GM18520 (cell line): ENCODE measurements around the gene SCD.
"Not testable (repeated sequence)": the region's sequence is repeated elsewhere in the genome, so short reads cannot be mapped to it uniquely, and the experiment has no call there.

Source experiments
- ATAC-seq: cut with Tn5 transposase; IDR thresholded peaks from one replicate; pipeline ENCODE4 v1.9.1; 2021; ENCODE audit not compliant: unreplicated experiment

SCD gene

DNA sequence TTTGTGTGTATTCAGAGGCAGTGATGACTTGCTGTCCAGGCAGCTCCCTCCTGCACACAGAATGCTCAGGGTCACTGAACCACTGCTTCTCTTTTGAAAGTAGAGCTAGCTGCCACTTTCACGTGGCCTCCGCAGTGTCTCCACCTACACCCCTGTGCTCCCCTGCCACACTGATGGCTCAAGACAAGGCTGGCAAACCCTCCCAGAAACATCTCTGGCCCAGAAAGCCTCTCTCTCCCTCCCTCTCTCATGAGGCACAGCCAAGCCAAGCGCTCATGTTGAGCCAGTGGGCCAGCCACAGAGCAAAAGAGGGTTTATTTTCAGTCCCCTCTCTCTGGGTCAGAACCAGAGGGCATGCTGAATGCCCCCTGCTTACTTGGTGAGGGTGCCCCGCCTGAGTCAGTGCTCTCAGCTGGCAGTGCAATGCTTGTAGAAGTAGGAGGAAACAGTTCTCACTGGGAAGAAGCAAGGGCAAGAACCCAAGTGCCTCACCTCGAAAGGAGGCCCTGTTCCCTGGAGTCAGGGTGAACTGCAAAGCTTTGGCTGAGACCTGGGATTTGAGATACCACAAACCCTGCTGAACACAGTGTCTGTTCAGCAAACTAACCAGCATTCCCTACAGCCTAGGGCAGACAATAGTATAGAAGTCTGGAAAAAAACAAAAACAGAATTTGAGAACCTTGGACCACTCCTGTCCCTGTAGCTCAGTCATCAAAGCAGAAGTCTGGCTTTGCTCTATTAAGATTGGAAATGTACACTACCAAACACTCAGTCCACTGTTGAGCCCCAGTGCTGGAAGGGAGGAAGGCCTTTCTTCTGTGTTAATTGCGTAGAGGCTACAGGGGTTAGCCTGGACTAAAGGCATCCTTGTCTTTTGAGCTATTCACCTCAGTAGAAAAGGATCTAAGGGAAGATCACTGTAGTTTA is 15.8 kb downstream of the SCD start:
- no peak for ATAC-seq

DNA sequence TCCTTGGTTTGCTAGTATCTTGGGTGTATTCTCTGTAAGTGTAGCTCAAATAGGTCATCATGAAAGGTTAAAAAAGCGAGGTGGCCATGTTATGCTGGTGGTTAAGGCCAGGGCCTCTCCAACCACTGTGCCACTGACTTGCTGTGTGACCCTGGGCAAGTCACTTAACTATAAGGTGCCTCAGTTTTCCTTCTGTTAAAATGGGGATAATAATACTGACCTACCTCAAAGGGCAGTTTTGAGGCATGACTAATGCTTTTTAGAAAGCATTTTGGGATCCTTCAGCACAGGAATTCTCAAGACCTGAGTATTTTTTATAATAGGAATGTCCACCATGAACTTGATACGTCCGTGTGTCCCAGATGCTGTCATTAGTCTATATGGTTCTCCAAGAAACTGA is 17.1 kb downstream of the SCD start:
- ATAC-seq = no peak

DNA sequence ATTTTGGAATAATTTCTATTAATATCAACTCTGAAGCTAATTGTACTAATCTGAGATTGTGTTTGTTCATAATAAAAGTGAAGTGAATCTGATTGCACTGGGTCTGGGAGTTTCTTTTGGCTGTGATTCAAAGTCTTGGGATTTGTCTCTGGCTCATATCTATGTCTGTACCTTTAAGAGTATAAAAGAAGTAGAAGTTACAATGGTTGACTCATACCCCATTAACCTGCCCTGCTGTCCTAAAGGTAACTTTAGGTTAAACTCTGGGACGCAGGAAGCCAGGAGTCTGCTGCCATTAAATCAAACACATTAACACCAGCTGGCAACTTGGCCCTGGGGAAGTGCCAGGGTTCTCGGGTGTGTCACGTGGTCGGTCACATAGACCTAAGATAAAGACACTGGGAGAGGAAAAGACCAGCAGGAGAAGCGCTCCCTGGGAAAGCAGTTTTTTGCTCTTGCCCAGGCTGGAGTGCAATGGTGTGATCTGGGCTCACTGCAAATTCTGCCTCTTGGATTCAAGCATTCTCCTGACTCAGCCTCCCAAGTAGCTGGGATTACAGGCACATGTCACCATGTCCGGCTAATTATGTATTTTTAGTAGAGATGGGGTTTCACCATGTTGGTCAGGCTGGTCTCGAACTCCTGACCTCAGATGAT is 17.8 kb downstream of the SCD start:
- no peak for ATAC-seq

DNA sequence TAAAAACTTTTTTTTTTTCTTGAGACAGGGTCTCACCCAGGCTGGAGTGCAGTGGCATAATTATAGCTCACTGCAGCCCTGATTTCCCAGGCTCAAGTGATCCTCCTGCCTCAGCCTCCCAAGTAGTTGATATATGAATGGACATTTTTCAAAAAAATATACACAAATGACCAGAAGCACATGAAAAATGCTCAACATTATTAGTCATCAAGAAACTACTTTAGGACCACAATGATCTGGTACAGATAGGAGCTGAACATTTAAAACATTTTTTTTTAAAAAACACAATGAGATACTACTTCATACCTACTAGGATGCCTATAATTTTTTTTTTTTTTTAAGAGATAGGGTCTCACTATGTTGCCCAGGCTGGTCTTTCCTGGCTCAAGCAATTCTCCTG is 21.7 kb downstream of the SCD start:
- no peak for ATAC-seq

DNA sequence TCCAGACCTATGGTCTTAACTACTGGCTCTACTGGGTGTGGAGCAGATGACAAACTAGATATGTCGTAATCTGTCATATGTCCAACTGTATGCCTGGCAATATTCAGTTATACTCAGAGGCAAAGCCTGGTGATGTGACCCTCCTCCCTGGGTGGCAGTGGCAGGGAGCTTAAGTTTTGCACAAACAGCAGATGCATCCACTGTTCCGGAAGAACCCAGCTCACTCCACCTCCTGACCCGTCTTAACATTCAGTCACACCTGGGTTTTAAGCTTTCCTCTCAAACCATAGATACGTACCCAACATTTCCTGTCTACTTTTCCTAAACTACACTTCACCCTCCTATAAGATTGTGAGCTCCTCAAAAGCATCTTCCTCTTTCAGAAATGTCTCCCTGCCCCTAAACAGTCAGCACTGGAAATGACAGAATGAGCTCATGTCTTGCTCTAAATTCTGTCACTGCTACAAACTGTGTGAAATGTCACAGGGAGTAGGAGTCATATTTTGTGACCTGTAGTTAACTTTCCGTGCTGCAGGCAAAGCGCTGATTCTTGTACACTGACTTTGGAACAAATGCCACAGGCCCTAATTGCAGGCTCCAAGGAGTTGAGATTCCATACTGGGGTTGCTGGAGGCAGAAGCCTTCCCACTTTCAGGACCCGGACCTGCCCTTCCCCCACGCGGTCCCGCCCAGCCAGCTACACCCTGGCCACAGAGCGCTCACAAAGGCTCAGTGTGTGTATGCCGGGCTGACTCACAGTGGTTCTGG is 23.9 kb downstream of the SCD start:
- no peak for ATAC-seq

DNA sequence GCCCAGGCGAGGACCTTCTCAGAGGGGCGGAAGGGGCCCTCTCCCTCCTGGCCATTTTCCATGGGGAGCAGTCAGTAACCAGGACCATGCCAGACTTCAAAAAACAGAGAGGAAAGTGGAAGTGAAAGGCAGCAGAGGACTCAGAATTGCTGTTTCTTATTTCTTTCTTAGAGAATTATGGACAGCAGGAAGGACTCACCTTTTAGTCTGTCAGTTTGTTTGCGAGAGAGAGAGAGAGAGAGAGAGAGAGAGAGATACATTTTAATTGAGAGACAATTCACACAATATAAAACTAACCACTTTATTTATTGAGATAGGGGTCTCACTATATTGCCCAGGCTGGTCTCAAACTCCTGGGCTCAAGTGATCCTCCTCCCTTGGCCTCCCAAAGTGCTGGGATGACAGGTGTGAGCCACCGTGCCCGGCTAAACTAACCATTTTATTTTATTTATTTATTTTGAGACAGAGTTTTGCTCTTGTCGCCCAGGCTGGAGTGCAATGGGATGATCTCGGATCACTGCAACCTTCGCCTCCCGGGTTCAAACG is 24.5 kb downstream of the SCD start:
- ATAC-seq = no peak

DNA sequence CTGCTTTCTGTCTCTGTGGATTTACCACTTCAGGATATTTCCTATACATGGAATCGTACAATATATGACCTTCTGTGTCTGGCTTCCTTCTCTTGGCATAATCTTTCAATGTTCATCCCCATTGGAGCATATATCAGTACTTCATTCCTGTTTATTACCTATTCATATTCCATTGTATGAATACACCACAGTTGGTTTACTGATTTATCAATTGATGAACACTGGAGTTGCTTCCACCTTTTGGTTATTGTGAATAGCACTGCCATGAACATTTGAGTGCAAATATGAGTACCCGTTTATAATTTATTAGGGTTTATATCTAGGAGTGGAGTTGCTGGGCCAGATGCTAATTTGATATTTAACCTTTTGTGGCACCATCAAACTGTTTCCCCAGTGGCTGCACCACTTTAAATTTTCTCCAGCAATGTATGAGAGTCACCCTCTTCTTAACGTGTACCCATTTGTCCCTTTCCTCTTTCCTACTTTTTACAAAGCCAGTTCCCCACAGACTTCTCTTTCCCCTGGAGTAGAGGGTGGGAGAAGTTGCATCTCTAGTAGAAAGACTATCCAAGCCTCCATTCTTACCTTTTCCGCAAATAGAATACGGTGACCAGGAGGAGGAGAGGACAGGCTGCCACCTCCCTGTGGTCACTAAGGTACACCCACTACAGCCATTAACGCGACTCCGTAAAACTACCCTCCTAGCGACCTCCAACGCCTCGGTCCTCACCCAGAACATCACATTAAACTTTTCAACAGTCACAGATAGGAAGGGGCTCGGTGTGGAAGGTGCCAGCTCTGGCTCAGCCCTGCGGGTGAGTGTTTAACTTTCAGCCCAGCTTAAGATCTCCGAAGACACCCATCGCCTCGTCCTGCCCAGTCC is 25.6 kb downstream of the SCD start:
- ATAC-seq = no peak

DNA sequence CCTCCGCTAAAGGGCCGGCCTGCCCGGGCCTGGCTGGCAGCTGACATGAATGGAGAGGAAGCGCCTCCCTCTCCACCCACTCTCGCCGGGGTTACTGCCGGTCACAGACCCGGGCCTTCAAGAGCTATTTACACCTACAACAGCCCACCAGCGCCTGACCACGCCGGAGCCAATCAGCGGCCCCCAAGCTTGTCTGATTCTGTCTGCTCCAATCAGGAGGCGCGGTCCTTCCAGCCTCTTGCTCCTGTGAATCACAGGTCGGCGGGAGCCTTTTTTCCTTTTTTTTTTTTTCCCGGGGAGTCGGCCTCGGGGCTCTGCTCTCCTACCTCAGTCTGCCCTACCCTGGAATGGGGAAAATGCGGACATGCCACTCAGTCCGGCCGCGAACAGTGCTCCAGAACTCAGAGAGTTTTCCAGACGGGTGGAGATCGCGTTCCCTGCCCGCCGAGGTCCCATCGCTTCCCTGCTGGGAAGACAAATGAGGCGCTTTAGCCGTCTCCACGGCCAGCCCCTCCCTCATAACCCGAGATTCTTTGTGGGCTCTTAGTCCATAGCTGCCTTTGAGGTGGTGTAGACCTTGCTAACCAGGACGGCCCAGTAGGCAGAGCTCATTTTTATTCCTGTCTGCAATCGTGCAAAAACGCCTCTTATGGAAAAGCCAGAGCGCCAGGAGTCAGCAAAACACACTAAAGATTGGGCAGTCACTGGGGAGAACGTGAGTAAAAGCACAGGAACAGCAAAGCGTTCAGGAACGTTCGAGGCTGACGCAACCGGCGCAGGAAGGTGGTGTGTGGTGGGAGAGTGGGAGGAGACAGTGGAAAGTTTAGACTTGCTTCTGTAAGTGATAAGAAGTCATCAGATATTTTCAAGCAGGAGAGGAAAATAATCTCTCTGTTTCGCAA is 26.5 kb downstream of the SCD start:
- ATAC-seq = peak; percentile 91

DNA sequence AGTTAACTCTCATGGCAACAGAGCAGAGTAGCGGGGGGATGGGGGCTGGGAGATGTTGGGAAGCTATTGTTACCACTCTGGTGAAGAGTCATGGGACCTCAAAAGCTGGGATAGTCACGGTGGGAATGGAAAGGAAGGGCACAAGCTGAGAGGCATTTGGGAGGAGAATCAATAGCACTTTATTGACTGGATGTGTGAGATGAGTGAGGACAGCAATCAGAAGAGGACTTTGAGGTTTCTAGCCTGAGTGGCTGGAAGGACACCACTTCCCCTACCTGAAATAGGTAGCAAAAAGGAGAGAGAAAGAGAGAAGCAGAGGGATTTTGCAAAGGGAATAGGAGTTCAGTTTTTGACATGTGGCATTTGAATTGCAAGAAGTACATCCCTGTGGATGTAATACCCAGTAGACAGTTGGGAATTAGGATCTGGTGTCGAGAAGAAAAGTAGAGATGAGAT is 27.2 kb downstream of the SCD start:
- no peak for ATAC-seq

DNA sequence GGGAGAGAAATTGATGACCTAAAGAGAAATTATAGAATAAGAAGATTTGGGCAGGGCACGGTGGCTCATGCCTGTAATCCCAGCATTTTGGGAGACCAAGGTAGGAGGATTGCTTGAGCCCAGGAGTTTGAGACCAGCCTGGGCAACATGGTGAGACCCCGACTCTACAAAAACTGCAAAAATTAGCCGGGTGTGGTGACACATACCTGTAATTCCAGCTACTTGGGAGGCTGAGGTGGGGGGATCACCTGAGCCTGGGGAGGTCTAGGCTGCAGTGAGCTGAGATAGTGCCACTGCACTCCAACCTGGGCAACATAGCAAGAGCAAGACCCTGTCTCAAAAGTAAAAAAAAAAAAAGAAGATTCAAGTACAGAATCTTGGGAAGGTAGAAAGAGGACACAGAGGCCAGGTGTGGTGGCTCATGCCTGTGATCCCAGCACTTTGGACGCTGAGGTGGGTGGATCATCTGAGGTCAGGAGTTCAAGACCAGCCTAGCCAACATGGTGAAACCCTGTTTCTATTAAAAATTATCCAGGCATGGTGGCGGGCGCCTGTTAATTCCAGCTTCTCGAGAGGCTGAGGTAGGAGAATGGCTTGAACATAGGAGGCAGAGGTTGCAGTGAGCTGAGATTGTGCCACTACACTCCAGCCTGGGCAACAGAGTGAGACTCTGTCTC is 27.8 kb downstream of the SCD start:
- not testable (repeated sequence) for ATAC-seq

DNA sequence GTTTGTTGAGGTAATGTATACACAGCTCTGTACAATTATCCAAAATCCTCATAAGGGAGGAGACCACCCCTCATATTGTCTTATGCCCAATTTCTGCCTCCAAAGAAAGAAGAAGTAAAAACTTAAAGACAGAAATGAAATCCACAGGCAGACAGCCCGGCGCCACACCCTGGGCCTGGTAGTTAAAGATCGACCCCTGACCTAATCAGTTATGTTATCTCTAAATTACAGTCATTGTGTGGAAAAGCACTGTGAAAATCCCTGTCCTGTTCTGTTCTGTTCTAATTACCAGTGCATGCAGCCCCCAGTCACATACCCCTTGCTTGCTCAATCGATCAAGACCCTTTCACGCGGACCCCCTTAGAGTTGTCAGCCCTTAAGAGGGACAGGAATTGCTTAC is 29.6 kb downstream of the SCD start:
- not testable (repeated sequence) for ATAC-seq

DNA sequence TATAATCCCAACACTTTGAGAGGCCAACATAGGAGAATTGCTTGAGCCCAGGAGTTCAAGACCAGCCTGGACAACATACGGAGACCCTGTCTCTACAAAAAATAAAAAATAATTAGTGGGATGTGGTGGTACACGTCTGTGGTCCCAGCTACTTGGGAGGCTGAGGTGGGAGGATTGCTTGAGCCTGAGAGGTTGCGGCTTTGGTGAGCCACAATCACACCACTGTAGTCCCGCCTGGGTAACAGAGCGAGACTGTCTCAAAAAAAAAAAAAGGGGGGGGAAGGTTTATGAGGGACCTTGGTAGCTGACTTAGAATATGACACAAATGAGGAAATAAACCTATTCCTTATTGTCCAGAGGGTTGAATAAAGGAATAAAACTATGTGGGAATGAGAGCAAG is 30.8 kb downstream of the SCD start:
- no peak for ATAC-seq

DNA sequence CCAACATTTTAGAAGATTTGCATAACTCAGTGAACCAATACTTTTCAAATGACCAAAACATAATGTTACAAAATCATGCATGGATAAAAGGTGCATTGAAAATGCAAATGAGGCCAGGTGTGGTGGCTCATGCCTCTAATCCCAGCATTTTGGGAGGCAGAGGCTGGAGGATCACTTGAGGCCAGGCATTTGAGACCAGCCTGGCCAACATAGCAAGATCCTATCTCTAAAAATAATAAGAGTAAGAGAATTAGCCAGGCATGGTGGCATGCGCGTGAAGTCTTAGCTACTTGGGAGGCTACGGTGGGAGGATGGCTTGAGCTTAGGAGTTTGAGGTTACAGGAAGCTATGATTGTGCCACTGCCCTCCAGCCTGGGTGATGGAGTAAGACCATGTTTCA is 33.4 kb downstream of the SCD start:
- no peak for ATAC-seq

DNA sequence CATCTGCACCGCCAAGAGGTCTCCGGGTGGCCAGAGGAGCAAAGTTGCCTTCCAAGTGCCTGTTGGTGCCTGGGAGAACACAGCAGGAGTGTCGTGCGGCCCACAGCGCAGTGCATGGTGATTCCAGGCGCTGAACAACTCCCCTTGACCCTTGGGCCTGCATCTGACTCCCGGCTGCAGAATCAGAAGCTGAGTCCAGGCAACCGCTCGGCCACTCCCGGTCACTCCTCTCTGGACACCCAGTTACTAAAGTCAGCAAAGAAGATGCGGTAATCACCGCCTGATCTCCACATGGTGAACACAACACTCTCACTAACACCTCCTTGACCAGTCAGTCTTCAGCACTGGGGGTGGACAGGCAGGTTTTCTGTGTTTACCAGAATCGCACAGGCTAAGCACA is 35.5 kb downstream of the SCD start:
- no peak for ATAC-seq

DNA sequence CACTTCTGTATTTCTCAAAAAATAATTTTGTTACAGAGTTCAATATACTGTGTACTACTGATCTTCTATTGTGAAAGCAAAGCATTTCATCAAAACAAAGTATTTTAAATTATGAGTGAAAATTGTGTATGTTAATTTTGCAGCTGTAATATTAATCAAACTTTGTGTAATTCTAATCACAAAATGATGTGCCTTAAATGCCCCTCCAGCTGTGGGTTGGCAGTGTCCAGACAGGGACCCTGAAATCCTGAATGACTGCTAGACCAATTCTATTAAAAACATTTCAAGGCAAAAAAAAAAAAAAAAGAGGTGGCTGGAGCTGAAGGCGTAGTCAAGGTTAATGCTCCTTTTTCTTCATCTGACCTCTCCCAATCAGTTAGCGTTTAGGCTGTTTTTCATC is 36.2 kb downstream of the SCD start:
- ATAC-seq = no peak

DNA sequence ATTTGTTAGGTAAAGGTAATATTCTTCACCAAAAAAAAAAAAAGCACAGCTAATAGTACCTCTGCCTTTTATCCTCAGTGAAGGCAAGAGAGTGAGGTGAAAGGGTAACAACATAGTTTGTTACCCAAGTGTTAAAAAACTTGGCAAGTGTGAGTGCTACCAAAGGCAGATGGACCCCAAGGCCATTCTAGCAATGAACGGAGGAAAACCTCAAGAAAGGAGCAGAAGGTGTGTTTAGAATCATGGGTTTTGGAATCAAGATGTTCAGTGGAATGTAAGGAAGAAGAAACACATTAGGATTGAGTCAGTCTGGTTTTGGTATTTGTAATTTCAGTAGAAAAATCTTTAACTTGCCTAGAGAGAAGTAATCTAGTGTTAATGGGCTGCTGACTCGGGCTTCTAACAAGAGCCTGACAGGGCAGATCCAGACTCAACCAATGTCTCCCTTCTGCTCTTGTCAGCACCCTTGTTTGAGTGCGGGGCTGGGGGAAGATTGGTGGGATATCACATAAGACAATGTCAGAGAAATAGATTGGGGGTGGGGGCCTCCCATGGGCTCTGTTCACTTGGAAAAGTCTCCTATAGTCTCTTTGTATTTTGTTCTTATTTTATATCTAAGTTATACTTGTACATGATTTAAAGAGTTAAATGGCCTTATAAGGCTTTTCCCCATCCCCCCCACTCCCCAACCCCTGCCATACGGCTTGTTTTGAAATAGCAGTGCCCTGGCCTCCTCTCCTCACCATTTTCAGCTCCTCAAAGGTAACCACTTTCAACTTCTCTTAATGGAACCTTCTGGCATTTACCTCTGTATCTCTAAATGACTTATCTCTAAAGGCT is 44.4 kb downstream of the SCD start:
- ATAC-seq = no peak

DNA sequence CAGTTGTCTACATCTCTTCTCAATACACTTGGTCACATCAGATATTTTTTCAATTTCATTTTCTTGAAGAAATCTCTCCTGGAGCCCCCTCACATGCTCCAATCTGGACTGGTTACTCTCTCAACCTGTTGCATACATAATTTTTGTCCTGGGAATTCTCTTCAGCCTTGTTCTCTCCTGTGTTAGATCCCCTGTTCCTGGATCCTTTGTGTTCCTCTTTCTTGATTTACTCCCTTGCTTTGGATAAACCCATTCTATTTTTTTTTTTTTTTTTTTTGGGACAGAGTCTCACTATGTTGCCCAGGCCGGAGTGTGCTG is 45.6 kb downstream of the SCD start:
- no peak for ATAC-seq

DNA sequence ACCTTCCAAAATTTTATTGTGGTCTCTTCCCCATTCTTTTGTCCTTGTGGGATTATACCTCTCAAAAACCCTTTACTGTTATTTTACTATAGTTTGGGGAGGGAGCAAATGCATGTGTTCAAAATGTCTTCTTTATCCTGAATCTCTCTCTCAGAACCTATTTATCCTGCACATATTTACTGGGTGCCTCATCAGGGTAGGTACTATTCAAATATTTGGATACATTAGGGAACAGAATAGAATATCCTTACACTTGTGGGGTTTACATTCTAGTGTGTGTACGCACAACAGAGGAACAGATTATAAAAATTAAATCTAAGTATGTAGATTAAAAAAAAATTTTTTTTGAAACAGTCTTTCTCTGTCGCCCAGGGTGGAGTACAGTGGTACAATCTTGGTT is 48.6 kb downstream of the SCD start:
- ATAC-seq = no peak
